ENCODE data around the gene ADAMTS3. TPM values are rescaled to one million over a fixed set of nuclear protein-coding genes. Genes with fewer than 3 reads are reported as not detected.
"Not testable (repeated sequence)": the region's sequence is repeated elsewhere in the genome, so short reads cannot be mapped to it uniquely, and the experiment has no call there.

The ADAMTS3 gene
- total RNA-seq, 1 donor from 2014 or later = not detected

GRCh38 chr4:72440386-72440785 is 128.6 kb downstream of the ADAMTS3 start:
- Mint-ChIP-seq H3K9me3 (no peaks in the 10 kb centered on the region), H3K27ac (no peak overlapping the region), H3K27me3 (no peaks in the 10 kb centered on the region), H3K4me3 (no peak overlapping the region), H3K36me3 (ENCODE audit: low read depth) (no peaks in the 10 kb centered on the region), H3K4me1 (no peaks in the 10 kb centered on the region)
- no peak for DNase-seq
- intact Hi-C loops (cut with micrococcal nuclease) = no loop called here

- H3K27ac Mint-ChIP-seq = no peak overlapping the region
- H3K4me3 Mint-ChIP-seq = no peak overlapping the region
- intact Hi-C loops (cut with micrococcal nuclease) = no loop called here
- no peaks in the 10 kb centered on the region for H3K36me3 Mint-ChIP-seq (ENCODE audit: low read depth)
- no peaks in the 10 kb centered on the region for H3K9me3 Mint-ChIP-seq
- H3K27me3 Mint-ChIP-seq = no peaks in the 10 kb centered on the region
- no peaks in the 10 kb centered on the region for H3K4me1 Mint-ChIP-seq
- no peak for DNase-seq
Measured at GRCh38 chr4:72432975-72433374, 136.0 kb downstream of the ADAMTS3 start.

- Mint-ChIP-seq H3K4me3 (no peak overlapping the region), H3K4me1 (no peaks in the 10 kb centered on the region), H3K27me3 (no peaks in the 10 kb centered on the region), H3K9me3 (no peaks in the 10 kb centered on the region), H3K36me3 (ENCODE audit: low read depth) (no peaks in the 10 kb centered on the region), H3K27ac (no peak overlapping the region)
- intact Hi-C loops (cut with micrococcal nuclease) = no loop called here
- no peak for DNase-seq
Measured at GRCh38 chr4:72432282-72432681, 136.7 kb downstream of the ADAMTS3 start.

- H3K36me3 Mint-ChIP-seq (ENCODE audit: low read depth) = no peaks in the 10 kb centered on the region
- DNase-seq = no peak
- intact Hi-C loops (cut with micrococcal nuclease) = no loop called here
- no peak overlapping the region for H3K27ac Mint-ChIP-seq
- no peaks in the 10 kb centered on the region for H3K4me1 Mint-ChIP-seq
- H3K27me3 Mint-ChIP-seq = no peaks in the 10 kb centered on the region
- H3K4me3 Mint-ChIP-seq = no peak overlapping the region
- no peaks in the 10 kb centered on the region for H3K9me3 Mint-ChIP-seq
Measured at GRCh38 chr4:72430988-72431387, 138.0 kb downstream of the ADAMTS3 start.

- Mint-ChIP-seq H3K4me1 (no peaks in the 10 kb centered on the region), H3K36me3 (ENCODE audit: low read depth) (no peaks in the 10 kb centered on the region), H3K9me3 (no peaks in the 10 kb centered on the region), H3K4me3 (no peak overlapping the region), H3K27ac (no peak overlapping the region), H3K27me3 (no peaks in the 10 kb centered on the region)
- no peak for DNase-seq
- intact Hi-C loops (cut with micrococcal nuclease) = no loop called here
Measured at GRCh38 chr4:72430050-72430449, 139.0 kb downstream of the ADAMTS3 start.

GRCh38 chr4:72429397-72429889 is 139.6 kb downstream of the ADAMTS3 start:
- Mint-ChIP-seq H3K9me3 (no peaks in the 10 kb centered on the region), H3K4me3 (no peak overlapping the region), H3K27me3 (no peaks in the 10 kb centered on the region), H3K27ac (no peak overlapping the region), H3K4me1 (no peaks in the 10 kb centered on the region), H3K36me3 (ENCODE audit: low read depth) (no peaks in the 10 kb centered on the region)
- intact Hi-C loops (cut with micrococcal nuclease) = no loop called here
- no peak for DNase-seq

- H3K4me1 Mint-ChIP-seq = no peaks in the 10 kb centered on the region
- no peak overlapping the region for H3K27ac Mint-ChIP-seq
- no peaks in the 10 kb centered on the region for H3K9me3 Mint-ChIP-seq
- intact Hi-C loops (cut with micrococcal nuclease) = no loop called here
- DNase-seq = no peak
- H3K4me3 Mint-ChIP-seq = no peak overlapping the region
- no peaks in the 10 kb centered on the region for H3K27me3 Mint-ChIP-seq
- no peaks in the 10 kb centered on the region for H3K36me3 Mint-ChIP-seq (ENCODE audit: low read depth)
Measured at GRCh38 chr4:72427057-72427456, 142.0 kb downstream of the ADAMTS3 start.

- DNase-seq; H3K27ac Mint-ChIP-seq; H3K4me3 Mint-ChIP-seq; H3K9me3 Mint-ChIP-seq; H3K36me3 Mint-ChIP-seq (ENCODE audit: low read depth); H3K27me3 Mint-ChIP-seq; H3K4me1 Mint-ChIP-seq; intact Hi-C loops (cut with micrococcal nuclease): not testable (repeated sequence)
Measured at GRCh38 chr4:72425908-72426307, 143.1 kb downstream of the ADAMTS3 start.

- intact Hi-C loops (cut with micrococcal nuclease) = no loop called here
- H3K27ac Mint-ChIP-seq = no peak overlapping the region
- H3K27me3 Mint-ChIP-seq = no peaks in the 10 kb centered on the region
- no peak overlapping the region for H3K4me3 Mint-ChIP-seq
- no peaks in the 10 kb centered on the region for H3K36me3 Mint-ChIP-seq (ENCODE audit: low read depth)
- no peaks in the 10 kb centered on the region for H3K4me1 Mint-ChIP-seq
- no peaks in the 10 kb centered on the region for H3K9me3 Mint-ChIP-seq
- no peak for DNase-seq
Measured at GRCh38 chr4:72424006-72424405, 145.0 kb downstream of the ADAMTS3 start.

GRCh38 chr4:72422416-72422815 is 146.6 kb downstream of the ADAMTS3 start:
- no peak for DNase-seq
- Mint-ChIP-seq H3K9me3 (no peaks in the 10 kb centered on the region), H3K4me3 (no peak overlapping the region), H3K27me3 (no peaks in the 10 kb centered on the region), H3K27ac (no peak overlapping the region), H3K36me3 (ENCODE audit: low read depth) (no peaks in the 10 kb centered on the region), H3K4me1 (no peaks in the 10 kb centered on the region)
- intact Hi-C loops (cut with micrococcal nuclease) = no loop called here

- Mint-ChIP-seq H3K27me3 (no peaks in the 10 kb centered on the region), H3K36me3 (ENCODE audit: low read depth) (no peaks in the 10 kb centered on the region), H3K27ac (no peak overlapping the region), H3K4me1 (no peaks in the 10 kb centered on the region), H3K4me3 (no peak overlapping the region), H3K9me3 (no peaks in the 10 kb centered on the region)
- intact Hi-C loops (cut with micrococcal nuclease) = no loop called here
- no peak for DNase-seq
Measured at GRCh38 chr4:72418458-72418857, 150.6 kb downstream of the ADAMTS3 start.

GRCh38 chr4:72410158-72410557 is 158.9 kb downstream of the ADAMTS3 start:
- H3K4me3 Mint-ChIP-seq = no peak overlapping the region
- intact Hi-C loops (cut with micrococcal nuclease) = no loop called here
- no peaks in the 10 kb centered on the region for H3K9me3 Mint-ChIP-seq

GRCh38 chr4:72408568-72408967 is 160.5 kb downstream of the ADAMTS3 start:
- intact Hi-C loops (cut with micrococcal nuclease) = no loop called here
- Mint-ChIP-seq H3K4me1 (no peaks in the 10 kb centered on the region), H3K27ac (no peak overlapping the region), H3K4me3 (no peak overlapping the region), H3K36me3 (ENCODE audit: low read depth) (no peaks in the 10 kb centered on the region), H3K27me3 (no peaks in the 10 kb centered on the region), H3K9me3 (no peaks in the 10 kb centered on the region)
- no peak for DNase-seq

More at GRCh38 chr4:72410158-72410557, 158.9 kb downstream of the ADAMTS3 start:
- Mint-ChIP-seq H3K4me1 (no peaks in the 10 kb centered on the region), H3K27me3 (no peaks in the 10 kb centered on the region), H3K27ac (no peak overlapping the region), H3K36me3 (ENCODE audit: low read depth) (no peaks in the 10 kb centered on the region)
- DNase-seq = no peak

GRCh38 chr4:72405417-72405816 is 163.6 kb downstream of the ADAMTS3 start:
- Mint-ChIP-seq H3K4me3 (no peak overlapping the region), H3K27ac (no peak overlapping the region), H3K4me1 (no peaks in the 10 kb centered on the region), H3K27me3 (no peaks in the 10 kb centered on the region), H3K36me3 (ENCODE audit: low read depth) (no peaks in the 10 kb centered on the region), H3K9me3 (no peaks in the 10 kb centered on the region)
- no peak for DNase-seq
- intact Hi-C loops (cut with micrococcal nuclease) = no loop called here

GRCh38 chr4:72397314-72397713 is 171.7 kb downstream of the ADAMTS3 start:
- no peak overlapping the region for H3K4me3 Mint-ChIP-seq
- no peaks in the 10 kb centered on the region for H3K27me3 Mint-ChIP-seq
- no peaks in the 10 kb centered on the region for H3K36me3 Mint-ChIP-seq (ENCODE audit: low read depth)
- H3K4me1 Mint-ChIP-seq = no peaks in the 10 kb centered on the region
- H3K27ac Mint-ChIP-seq = no peak overlapping the region
- no peak for DNase-seq
- intact Hi-C loops (cut with micrococcal nuclease) = no loop called here
- H3K9me3 Mint-ChIP-seq = no peaks in the 10 kb centered on the region
